GM12873 (cell line): Measurements from ENCODE around the gene B4GALT2.

Experiments
- TF ChIP-seq, protein P1 (sequence below): IDR thresholded peaks from 2 replicates; pipeline ENCODE4 v1.5.1; 2012; ENCODE audit warnings: low read depth, mild to moderate bottlenecking, moderate library complexity, low read length, control low read depth; ENCODE audit not compliant: insufficient read depth; ENCODE audit errors: missing control alignments

The B4GALT2 gene, protein sequence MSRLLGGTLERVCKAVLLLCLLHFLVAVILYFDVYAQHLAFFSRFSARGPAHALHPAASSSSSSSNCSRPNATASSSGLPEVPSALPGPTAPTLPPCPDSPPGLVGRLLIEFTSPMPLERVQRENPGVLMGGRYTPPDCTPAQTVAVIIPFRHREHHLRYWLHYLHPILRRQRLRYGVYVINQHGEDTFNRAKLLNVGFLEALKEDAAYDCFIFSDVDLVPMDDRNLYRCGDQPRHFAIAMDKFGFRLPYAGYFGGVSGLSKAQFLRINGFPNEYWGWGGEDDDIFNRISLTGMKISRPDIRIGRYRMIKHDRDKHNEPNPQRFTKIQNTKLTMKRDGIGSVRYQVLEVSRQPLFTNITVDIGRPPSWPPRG

DNA sequence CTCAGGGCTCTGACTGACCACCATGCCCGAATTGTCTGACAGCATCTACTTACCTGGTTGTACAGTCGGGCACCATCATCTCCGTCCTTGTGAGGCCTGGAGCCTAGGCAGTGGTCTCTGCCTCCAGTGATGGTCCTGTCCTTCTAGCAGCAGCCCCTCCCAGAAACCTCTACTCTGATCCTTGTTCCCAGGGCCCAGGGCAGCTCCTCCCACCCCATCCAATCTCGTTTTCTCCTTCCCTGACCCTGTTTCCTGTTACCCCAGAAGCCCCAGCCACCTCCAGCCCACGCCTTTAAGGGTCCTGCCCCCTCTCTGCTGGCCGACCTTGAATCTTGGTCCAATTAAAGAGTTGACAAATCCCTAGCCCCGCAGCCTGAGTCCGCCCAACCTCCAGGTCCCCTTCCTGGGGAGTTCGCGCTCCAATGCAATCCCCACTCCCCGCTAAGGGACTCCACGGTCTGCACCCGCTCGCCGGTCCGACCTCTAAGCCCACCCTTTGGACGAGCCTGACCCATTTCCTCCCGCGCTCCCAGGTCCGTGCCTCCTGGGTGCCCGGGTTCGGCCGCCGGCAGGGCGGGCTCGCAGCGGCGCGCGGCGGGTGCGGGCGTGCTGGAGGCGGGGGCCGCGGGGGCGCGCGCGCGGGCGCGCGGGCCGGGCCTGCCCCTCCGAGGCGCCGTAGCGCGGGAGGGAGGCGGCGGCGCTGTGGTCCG is at the start of gene B4GALT2:
Gene B4GALT2 (plus strand): TSS at position 660 of the 710 bp plus-strand sequence. CDS start 1,951 bp downstream, outside the sequence.
- TF ChIP-seq, protein P1, sequence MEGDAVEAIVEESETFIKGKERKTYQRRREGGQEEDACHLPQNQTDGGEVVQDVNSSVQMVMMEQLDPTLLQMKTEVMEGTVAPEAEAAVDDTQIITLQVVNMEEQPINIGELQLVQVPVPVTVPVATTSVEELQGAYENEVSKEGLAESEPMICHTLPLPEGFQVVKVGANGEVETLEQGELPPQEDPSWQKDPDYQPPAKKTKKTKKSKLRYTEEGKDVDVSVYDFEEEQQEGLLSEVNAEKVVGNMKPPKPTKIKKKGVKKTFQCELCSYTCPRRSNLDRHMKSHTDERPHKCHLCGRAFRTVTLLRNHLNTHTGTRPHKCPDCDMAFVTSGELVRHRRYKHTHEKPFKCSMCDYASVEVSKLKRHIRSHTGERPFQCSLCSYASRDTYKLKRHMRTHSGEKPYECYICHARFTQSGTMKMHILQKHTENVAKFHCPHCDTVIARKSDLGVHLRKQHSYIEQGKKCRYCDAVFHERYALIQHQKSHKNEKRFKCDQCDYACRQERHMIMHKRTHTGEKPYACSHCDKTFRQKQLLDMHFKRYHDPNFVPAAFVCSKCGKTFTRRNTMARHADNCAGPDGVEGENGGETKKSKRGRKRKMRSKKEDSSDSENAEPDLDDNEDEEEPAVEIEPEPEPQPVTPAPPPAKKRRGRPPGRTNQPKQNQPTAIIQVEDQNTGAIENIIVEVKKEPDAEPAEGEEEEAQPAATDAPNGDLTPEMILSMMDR = no peak

DNA sequence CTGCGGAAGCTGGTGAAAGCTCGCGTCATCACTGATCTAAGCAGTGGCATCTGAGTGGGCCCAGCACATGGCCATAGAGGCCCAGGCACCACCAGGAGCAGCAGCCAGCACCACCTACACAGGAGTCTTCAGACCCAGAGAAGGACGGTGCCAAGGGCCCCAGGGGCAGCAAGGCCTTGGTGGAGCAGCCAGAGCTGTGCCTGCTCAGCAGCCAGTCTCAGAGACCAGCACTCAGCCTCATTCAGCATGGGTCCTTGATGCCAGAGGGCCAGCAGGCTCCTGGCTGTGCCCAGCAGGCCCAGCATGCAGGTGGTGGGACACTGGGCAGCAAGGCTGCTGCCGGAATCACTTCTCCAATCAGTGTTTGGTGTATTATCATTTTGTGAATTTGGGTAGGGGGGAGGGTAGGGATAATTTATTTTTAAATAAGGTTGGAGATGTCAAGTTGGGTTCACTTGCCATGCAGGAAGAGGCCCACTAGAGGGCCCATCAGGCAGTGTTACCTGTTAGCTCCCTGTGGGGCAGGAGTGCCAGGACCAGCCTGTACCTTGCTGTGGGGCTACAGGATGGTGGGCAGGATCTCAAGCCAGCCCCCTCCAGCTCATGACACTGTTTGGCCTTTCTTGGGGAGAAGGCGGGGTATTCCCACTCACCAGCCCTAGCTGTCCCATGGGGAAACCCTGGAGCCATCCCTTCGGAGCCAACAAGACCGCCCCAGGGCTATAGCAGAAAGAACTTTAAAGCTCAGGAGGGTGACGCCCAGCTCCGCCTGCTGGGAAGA is 48.7 kb upstream of the B4GALT2 start:
- TF ChIP-seq, protein P1 = peak; percentile 73

DNA sequence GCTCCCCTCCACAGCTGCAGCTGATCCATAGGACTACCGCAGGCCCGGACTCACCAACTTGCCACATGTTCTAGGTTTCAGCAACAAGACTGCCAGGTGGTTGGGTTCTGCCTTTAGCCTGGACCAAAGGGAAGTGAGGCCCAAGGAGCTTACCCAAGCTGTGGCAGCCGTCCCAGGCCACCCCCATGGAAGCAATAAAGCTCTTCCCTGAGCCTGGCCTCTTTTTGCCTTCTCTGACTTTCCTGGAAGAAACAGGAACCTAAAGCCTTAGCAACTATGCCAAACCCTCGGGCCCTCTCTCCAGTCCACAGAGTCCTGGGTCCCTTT is 48.1 kb upstream of the B4GALT2 start:
- TF ChIP-seq, protein P1 = no peak

DNA sequence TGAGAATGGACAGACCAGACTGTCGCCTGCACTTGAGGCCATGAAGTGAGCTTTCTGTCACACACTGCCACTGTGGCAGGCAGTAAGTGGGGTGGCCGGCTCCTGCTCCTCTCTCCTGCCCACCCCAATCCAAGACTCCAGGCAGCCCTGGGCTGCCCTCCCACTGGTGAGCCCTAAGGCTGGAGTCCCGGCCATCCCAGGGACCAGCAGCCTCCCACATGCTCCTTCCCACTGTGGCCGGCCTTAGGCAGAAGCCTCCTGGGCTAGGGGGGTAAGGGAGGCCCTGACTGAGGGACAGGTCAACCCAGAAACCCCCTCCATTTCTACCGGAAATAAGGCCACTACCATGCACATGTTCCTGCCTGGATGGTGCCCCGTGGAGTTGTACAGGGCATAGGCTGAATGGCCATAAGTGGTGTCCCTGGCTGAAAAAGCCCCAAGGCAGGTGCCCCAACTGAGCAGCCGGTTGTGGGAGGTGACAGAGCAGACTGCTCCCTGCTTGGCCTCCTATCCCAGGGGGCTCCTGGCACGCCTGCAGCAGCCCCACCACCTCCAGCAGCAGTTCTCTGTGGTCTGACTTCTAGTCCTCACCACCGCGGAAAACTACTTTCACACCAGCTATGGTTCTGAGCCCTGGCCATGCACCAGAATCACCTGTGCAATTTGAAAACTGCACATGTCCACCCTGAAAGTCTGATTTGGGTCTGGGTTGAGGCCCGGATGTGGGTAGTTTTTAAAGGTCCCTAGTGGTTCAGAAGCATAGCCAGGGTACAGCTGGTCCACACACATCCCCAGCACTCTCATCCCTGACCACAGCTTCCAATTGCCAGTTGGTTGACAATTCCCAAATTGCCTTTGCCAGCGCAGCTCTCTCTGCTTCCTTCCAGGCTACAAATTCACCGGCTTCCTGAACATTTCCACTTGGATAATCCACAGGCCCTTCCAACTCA is 47.0 kb upstream of the B4GALT2 start:
- TF ChIP-seq, protein P1 = no peak

DNA sequence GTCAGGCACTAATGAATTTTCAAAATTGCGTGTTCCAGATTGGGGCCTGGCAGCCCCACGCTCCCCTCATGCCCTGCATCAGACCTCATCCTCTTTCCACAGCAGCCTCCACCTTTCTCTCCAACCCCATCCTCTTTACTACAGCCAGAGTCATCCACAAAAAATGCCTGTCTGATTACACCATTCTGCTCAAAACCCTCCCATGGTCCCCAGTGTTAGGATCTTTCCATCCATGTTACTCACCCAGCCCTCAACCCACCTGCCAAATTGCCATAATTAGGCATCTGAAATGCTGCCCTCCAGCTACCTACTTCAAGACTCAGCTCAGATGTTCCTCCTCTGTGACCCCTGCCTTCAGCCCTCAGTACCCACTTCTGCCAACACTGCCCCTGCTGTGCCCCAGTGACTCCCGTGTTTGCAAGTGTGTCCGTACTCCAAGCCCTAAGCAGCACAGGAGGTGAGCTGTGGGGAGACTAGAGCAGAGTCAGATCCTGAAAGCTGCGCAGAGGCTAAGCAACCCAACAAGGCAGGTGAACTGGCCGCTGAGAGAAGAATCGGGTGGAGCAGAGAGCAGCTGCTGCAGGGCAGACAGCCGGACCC is 46.1 kb upstream of the B4GALT2 start:
- TF ChIP-seq, protein P1 = no peak

DNA sequence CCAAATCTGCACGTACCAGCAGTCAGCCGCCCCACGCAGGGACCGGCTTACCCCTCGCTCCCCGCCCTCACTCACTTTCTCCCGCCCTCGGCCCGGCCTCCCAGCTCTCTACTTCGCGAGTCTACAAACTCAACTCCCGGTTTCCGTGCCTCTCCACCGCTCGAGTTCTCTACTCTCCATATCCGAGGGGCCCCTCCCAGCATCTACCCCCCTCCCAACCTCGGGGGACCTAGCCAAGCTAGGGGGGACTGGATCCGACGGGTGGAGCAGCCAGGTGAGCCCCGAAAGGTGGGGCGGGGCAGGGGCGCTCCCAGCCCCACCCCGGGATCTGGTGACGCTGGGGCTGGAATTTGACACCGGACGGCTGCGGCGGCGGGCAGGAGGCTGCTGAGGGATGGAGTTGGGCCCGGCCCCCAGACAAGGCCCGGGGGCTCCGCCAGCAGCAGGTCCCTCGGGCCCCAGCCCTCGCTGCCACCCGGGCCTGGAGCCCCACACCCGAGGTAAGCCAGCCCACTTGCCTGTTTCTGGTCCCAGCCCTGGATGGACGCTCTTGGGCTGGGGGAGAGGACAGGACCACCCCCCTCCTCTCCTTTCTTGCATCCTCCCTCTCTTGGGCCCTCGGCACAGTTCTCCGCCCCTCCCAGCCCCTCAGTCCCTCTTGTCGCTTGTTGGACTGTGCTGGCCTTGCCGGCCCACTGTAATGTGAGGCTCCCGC is 45.5 kb upstream of the B4GALT2 start, which contains the start of gene ARTN:
Gene ARTN (plus strand): TSS at position 416 of the 715 bp plus-strand sequence. CDS start 1,856 bp downstream, outside the sequence.
- TF ChIP-seq, protein P1 = no peak
